ENCODE data around the gene WDR89. TPM values are rescaled to one million over a fixed set of nuclear protein-coding genes. Genes with fewer than 3 reads are reported as not detected.
A peak's percentile ranks its signal among the peaks of the same experiment; 100 is the strongest.

The WDR89 gene
- total RNA-seq, 1 experiment from 2014 or later: 18.2 TPM

- no peaks in the 10 kb centered on the region for H3K79me2 ChIP-seq (ENCODE audit: low read depth)
- no peaks in the 10 kb centered on the region for H3K4me1 ChIP-seq (replicated peaks; ENCODE audit: insufficient read depth)
- no peak overlapping the region for H3K4me2 ChIP-seq
- BruUV-seq (replicated peaks): no TSS peak
- no peaks in the 10 kb centered on the region for H3K27me3 ChIP-seq (ENCODE audit: insufficient read depth, low read depth)
- H3K9me2 ChIP-seq (ENCODE audit: insufficient read depth): no peaks in the 10 kb centered on the region
- no peaks in the 10 kb centered on the region for H3F3A ChIP-seq (ENCODE audit: insufficient read depth, low read depth)
- CTCF ChIA-PET: no interaction called here
- intact Hi-C loops (cut with micrococcal nuclease; ENCODE audit: unreplicated experiment): no loop called here
- no peaks in the 10 kb centered on the region for H3K36me3 ChIP-seq (ENCODE audit: low read depth)
- no peak overlapping the region for H3K4me3 ChIP-seq
- no peak overlapping the region for H2AFZ ChIP-seq
- TF ChIP-seq CTCF (conservative IDR thresholded peaks at IDR 0.05) (no peak), EZH2 (IDR thresholded peaks at IDR 0.05; ENCODE audit: low read depth) (no peak)
- no peaks in the 10 kb centered on the region for H4K20me1 ChIP-seq (ENCODE audit: insufficient read depth)
- POLR2A ChIA-PET (ENCODE audit: unreplicated experiment): no interaction called here
- no peak overlapping the region for H3K27ac ChIP-seq
- DNase-seq: peak in 1 of 2 experiments; percentile 27
- no peaks in the 10 kb centered on the region; the same call in 1 of the 2 replicates for H3K9me3 ChIP-seq (ENCODE audit: insufficient read depth, low read depth)
Observed at GRCh38 chr14:63581491-63581890, 60.2 kb downstream of the WDR89 start.

DNA sequence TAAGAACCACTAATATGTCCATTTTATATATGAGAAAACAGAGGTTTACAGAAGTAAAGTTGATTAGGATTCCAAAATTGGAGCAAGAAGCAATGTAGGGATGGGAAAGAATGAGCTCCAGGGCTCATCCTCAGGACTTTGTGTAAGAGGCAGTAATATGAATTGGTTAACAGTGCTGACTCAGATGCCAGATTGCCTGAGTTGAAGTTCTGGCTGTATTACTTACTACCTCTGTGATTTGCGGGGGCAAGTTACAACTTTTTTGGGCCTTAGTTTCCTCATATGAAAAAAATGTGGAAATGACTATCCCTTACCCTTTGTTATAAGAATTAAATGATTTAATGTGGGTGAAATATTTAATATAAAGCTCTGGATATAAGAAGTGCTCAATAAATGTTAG lies 63.4 kb downstream of the WDR89 start:
- intact Hi-C loops (cut with micrococcal nuclease; ENCODE audit: unreplicated experiment): no loop called here
- no peak for TF ChIP-seq CTCF (conservative IDR thresholded peaks at IDR 0.05)
- TF ChIP-seq EZH2 (IDR thresholded peaks at IDR 0.05; ENCODE audit: low read depth): no peak
- DNase-seq: peak in 1 of 2 experiments; percentile 20
- no peak overlapping the region for H3K27ac ChIP-seq
- H3K79me2 ChIP-seq (ENCODE audit: low read depth): no peaks in the 10 kb centered on the region
- no peaks in the 10 kb centered on the region for H3K27me3 ChIP-seq (ENCODE audit: insufficient read depth, low read depth)
- H3K36me3 ChIP-seq (ENCODE audit: low read depth): no peaks in the 10 kb centered on the region
- no TSS peak for BruUV-seq (replicated peaks)
- H2AFZ ChIP-seq: no peak overlapping the region
- H3K4me2 ChIP-seq: no peak overlapping the region
- no peaks in the 10 kb centered on the region for H3K9me2 ChIP-seq (ENCODE audit: insufficient read depth)
- H3K9me3 ChIP-seq (ENCODE audit: insufficient read depth, low read depth): no peaks in the 10 kb centered on the region; the same call in 1 of the 2 replicates
- H3K4me1 ChIP-seq (replicated peaks; ENCODE audit: insufficient read depth): no peaks in the 10 kb centered on the region; the same call in 1 of the 2 replicates
- H3K4me3 ChIP-seq: no peak overlapping the region
- ChIA-PET CTCF (no interaction called here), POLR2A (ENCODE audit: unreplicated experiment) (interaction anchor here (0.6 kb wide), 1 partner anchor 760 kb away, joined by 6 read pairs; no protein-coding TSS in a partner anchor)
- H3F3A ChIP-seq (ENCODE audit: insufficient read depth, low read depth): peaks cover 3% of the 10 kb centered on the region; the same call in 1 of the 2 replicates
- H4K20me1 ChIP-seq (ENCODE audit: insufficient read depth): no peaks in the 10 kb centered on the region

DNA sequence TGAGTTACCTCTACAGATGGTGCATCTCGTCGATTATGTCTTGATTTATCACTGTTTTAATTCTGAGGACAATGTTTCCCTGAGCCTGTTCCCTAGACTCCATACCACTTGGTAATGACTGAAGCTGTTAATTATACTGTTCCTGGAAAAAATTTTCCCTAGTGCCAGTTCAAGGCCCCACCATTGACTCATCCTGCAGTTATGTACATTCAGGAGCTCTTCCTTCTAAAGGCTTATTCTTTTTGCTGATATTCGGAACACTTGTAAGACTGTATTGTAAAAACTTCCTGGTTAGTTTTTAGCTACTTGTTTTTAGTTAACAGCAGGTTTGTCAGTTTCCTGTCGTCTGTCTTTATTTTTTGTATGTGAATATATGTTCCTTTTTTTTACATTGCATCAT lies 68.1 kb downstream of the WDR89 start:
- TF ChIP-seq EZH2 (IDR thresholded peaks at IDR 0.05; ENCODE audit: low read depth): no peak
- TF ChIP-seq CTCF (conservative IDR thresholded peaks at IDR 0.05): no peak
- Histone ChIP-seq H3K27ac (no peak overlapping the region), H3K9me2 (ENCODE audit: insufficient read depth) (peaks cover 2% of the 10 kb centered on the region; the same call in 1 of the 2 replicates), H3K4me2 (no peak overlapping the region), H3K79me2 (ENCODE audit: low read depth) (no peaks in the 10 kb centered on the region), H2AFZ (no peak overlapping the region), H3K36me3 (ENCODE audit: low read depth) (no peaks in the 10 kb centered on the region), H3K4me3 (no peak overlapping the region), H3K4me1 (replicated peaks; ENCODE audit: insufficient read depth) (no peaks in the 10 kb centered on the region; the same call in 1 of the 2 replicates), H3K9me3 (ENCODE audit: insufficient read depth, low read depth) (no peaks in the 10 kb centered on the region), H3F3A (ENCODE audit: insufficient read depth, low read depth) (peaks cover 7% of the 10 kb centered on the region; the same call in 1 of the 2 replicates), H3K27me3 (ENCODE audit: insufficient read depth, low read depth) (no peaks in the 10 kb centered on the region), H4K20me1 (ENCODE audit: insufficient read depth) (no peaks in the 10 kb centered on the region)
- intact Hi-C loops (cut with micrococcal nuclease; ENCODE audit: unreplicated experiment): no loop called here
- DNase-seq: peak in 1 of 2 experiments; percentile 65
- ChIA-PET CTCF (no interaction called here), POLR2A (ENCODE audit: unreplicated experiment) (interaction anchor here (0.6 to 1.0 kb wide), 4 partner anchors 10 to 395 kb away, joined by 6 to 16 read pairs (median 7); partner anchors contain the start of gene PPP2R5E)
- no TSS peak for BruUV-seq (replicated peaks)

Data from PC-9 (cell line).